ENCODE measurements around the gene GPR146.

DNA sequence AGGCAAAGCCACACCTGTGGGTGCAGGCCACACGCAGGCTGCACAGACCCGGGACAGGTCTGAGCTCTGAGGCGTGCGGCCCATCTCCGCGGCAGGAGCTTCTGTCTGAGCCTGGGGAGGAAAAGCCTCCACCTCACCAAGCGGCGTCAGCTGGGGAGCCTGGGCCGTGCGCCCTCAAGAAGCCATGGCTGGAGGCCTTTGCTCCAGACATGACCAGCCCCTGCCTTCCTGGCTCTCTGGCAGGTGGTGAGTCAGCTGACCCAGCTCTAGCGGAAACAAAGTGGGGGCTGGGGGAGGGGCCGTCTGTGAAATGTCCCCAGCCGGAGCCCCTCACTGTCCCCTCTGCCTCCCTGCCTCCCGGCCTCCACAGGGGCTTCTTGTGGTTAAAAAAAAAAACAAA, 56.0 kb downstream of the GPR146 start:
- TF ChIP-seq POLR2AphosphoS5 (IDR thresholded peaks at IDR 0.05) (no peak), POLR2A (IDR thresholded peaks at IDR 0.05) (no peak), EP300 (IDR thresholded peaks at IDR 0.05) (no peak)
- TF ChIP-seq, protein P1, sequence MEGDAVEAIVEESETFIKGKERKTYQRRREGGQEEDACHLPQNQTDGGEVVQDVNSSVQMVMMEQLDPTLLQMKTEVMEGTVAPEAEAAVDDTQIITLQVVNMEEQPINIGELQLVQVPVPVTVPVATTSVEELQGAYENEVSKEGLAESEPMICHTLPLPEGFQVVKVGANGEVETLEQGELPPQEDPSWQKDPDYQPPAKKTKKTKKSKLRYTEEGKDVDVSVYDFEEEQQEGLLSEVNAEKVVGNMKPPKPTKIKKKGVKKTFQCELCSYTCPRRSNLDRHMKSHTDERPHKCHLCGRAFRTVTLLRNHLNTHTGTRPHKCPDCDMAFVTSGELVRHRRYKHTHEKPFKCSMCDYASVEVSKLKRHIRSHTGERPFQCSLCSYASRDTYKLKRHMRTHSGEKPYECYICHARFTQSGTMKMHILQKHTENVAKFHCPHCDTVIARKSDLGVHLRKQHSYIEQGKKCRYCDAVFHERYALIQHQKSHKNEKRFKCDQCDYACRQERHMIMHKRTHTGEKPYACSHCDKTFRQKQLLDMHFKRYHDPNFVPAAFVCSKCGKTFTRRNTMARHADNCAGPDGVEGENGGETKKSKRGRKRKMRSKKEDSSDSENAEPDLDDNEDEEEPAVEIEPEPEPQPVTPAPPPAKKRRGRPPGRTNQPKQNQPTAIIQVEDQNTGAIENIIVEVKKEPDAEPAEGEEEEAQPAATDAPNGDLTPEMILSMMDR (IDR thresholded peaks at IDR 0.05): no peak
